MM.1S (cell line): ENCODE results near the gene SQSTM1.
A peak's percentile ranks its signal among the peaks of the same experiment; 100 is the strongest.

ENCODE experiments used
- DNase-seq: peaks from one replicate; pipeline ENCODE4 v3.0.0-alpha.2; 2015
- H2AFZ ChIP-seq: fragments of 300-600 bp; sonication (generic); 2 replicates; pipeline ENCODE4 v1.6.0; 2016; ENCODE audit warnings: antibody characterized with exemption, low read length
- H3F3A ChIP-seq: fragments of 300-600 bp; sonication (generic); 2 replicates; pipeline ENCODE4 v1.6.1; 2016; ENCODE audit warnings: mild to moderate bottlenecking, antibody characterized with exemption, low read length, moderate library complexity, mixed read lengths; ENCODE audit not compliant: insufficient read depth
- H3K27ac ChIP-seq: fragments of 300-600 bp; sonication (generic); 2 replicates; pipeline ENCODE4 v1.5.1; 2016; ENCODE audit warnings: mild to moderate bottlenecking, low read length
- H3K27me3 ChIP-seq: fragments of 300-600 bp; sonication (generic); replicated peaks from 2 replicates; pipeline ENCODE4 v1.6.0; 2016; ENCODE audit warnings: low read length; ENCODE audit not compliant: insufficient read depth
- H3K36me3 ChIP-seq: fragments of 300-600 bp; sonication (generic); replicated peaks from 2 replicates; pipeline ENCODE4 v1.6.1; 2016; ENCODE audit warnings: mild to moderate bottlenecking, low read length, mixed read lengths; ENCODE audit not compliant: insufficient read depth
- H3K4me1 ChIP-seq: fragments of 300-600 bp; sonication (generic); 2 replicates; pipeline ENCODE4 v1.6.1; 2016; ENCODE audit warnings: low read length, mixed read lengths
- H3K4me2 ChIP-seq: fragments of 300-600 bp; sonication (generic); 2 replicates; pipeline ENCODE4 v1.6.0; 2016; ENCODE audit warnings: low read depth, low read length
- H3K4me3 ChIP-seq: fragments of 300-600 bp; sonication (generic); 2 replicates; pipeline ENCODE4 v1.5.1; 2016; ENCODE audit warnings: low read length, mixed read lengths
- H3K79me2 ChIP-seq: fragments of 300-600 bp; sonication (generic); 2 replicates; pipeline ENCODE4 v1.6.1; 2016; ENCODE audit warnings: mixed run types, low read length, mixed read lengths
- H3K9ac ChIP-seq: fragments of 300-600 bp; sonication (generic); 2 replicates; pipeline ENCODE4 v1.6.1; 2016; ENCODE audit warnings: low read length, mixed read lengths
- H3K9me2 ChIP-seq: fragments of 300-600 bp; sonication (generic); replicated peaks from 2 replicates; pipeline ENCODE4 v1.6.1; 2016; ENCODE audit warnings: mild to moderate bottlenecking, low read length, mixed read lengths; ENCODE audit not compliant: insufficient read depth
- H3K9me3 ChIP-seq: fragments of 300-600 bp; sonication (generic); replicated peaks from 2 replicates; pipeline ENCODE4 v1.6.1; 2016; ENCODE audit warnings: mild to moderate bottlenecking, low read length, mixed read lengths; ENCODE audit not compliant: insufficient read depth
- H4K20me1 ChIP-seq: fragments of 300-600 bp; sonication (generic); 2 replicates; pipeline ENCODE4 v1.6.1; 2016; ENCODE audit warnings: mild to moderate bottlenecking, low read length, moderate library complexity, mixed read lengths; ENCODE audit not compliant: insufficient read depth
- CTCF ChIP-seq: fragments of 300-600 bp; sonication (generic); IDR thresholded peaks from 2 replicates; pipeline ENCODE4 v1.5.1; 2016; ENCODE audit warnings: antibody characterized with exemption, low read length, mixed read lengths
- EZH2 ChIP-seq: fragments of 300-600 bp; sonication (generic); optimal IDR thresholded peaks from 2 replicates; pipeline ENCODE3; 2017; ENCODE audit warnings: low read depth, mild to moderate bottlenecking, antibody characterized with exemption, low read length, mixed read lengths
- EZH2phosphoT487 ChIP-seq: fragments of 300-600 bp; sonication (generic); IDR thresholded peaks from 2 replicates; pipeline ENCODE4 v1.6.1; 2018; ENCODE audit warnings: antibody characterized with exemption, low read length

SQSTM1 gene

GRCh38 chr5:179821298-179822058 is 773 bp downstream of the SQSTM1 start:
- H3K27me3 ChIP-seq = no peaks in the 10 kb centered on the region
- peak overlapping the region; percentile 100 for H3K9ac ChIP-seq
- H3K4me2 ChIP-seq = peak overlapping the region; percentile 90
- peaks cover 18% of the 10 kb centered on the region for H3K36me3 ChIP-seq
- no peaks in the 10 kb centered on the region for H3K9me2 ChIP-seq
- H3K4me3 ChIP-seq = peak overlapping the region; percentile 96
- H4K20me1 ChIP-seq = peaks cover 26% of the 10 kb centered on the region
- H3K9me3 ChIP-seq = no peaks in the 10 kb centered on the region
- no peak for TF ChIP-seq EZH2phosphoT487
- no peak for TF ChIP-seq EZH2
- DNase-seq = peak; percentile 85
- peaks cover 72% of the 10 kb centered on the region for H3K79me2 ChIP-seq
- no peak overlapping the region for H2AFZ ChIP-seq
- H3F3A ChIP-seq = peaks cover 32% of the 10 kb centered on the region
- H3K27ac ChIP-seq = peak overlapping the region; percentile 98
- H3K4me1 ChIP-seq = peaks cover 31% of the 10 kb centered on the region

GRCh38 chr5:179822059-179822432 is 1.3 kb downstream of the SQSTM1 start:
- peak overlapping the region; percentile 40; the same call in 1 of the 2 replicates for H3K9ac ChIP-seq
- H3K4me1 ChIP-seq = peaks cover 31% of the 10 kb centered on the region
- H4K20me1 ChIP-seq = peaks cover 26% of the 10 kb centered on the region
- TF ChIP-seq EZH2 = no peak
- no peak for TF ChIP-seq CTCF
- no peak for TF ChIP-seq EZH2phosphoT487
- no peaks in the 10 kb centered on the region for H3K9me2 ChIP-seq
- H2AFZ ChIP-seq = no peak overlapping the region
- H3K27me3 ChIP-seq = no peaks in the 10 kb centered on the region
- DNase-seq = no peak
- peak overlapping the region; percentile 96 for H3K4me3 ChIP-seq
- peaks cover 18% of the 10 kb centered on the region for H3K36me3 ChIP-seq
- H3K27ac ChIP-seq = peak overlapping the region; percentile 98; the same call in 1 of the 2 replicates
- peak overlapping the region; percentile 90 for H3K4me2 ChIP-seq
- peaks cover 32% of the 10 kb centered on the region for H3F3A ChIP-seq
- peaks cover 78% of the 10 kb centered on the region for H3K79me2 ChIP-seq
- no peaks in the 10 kb centered on the region for H3K9me3 ChIP-seq

GRCh38 chr5:179822444-179822990 is 1.8 kb downstream of the SQSTM1 start:
- H4K20me1 ChIP-seq = peaks cover 27% of the 10 kb centered on the region
- TF ChIP-seq EZH2phosphoT487 (no peak), CTCF (no peak), EZH2 (no peak)
- H3K9ac ChIP-seq = peak overlapping the region; percentile 40; the same call in 1 of the 2 replicates
- no peaks in the 10 kb centered on the region for H3K27me3 ChIP-seq
- H3F3A ChIP-seq = peaks cover 33% of the 10 kb centered on the region
- H3K4me3 ChIP-seq = peak overlapping the region; percentile 96
- DNase-seq = no peak
- H3K9me3 ChIP-seq = no peaks in the 10 kb centered on the region
- peaks cover 19% of the 10 kb centered on the region for H3K36me3 ChIP-seq
- peak overlapping the region; percentile 98; the same call in 1 of the 2 replicates for H3K27ac ChIP-seq
- no peak overlapping the region for H2AFZ ChIP-seq
- peak overlapping the region; percentile 90 for H3K4me2 ChIP-seq
- H3K79me2 ChIP-seq = peaks cover 83% of the 10 kb centered on the region
- H3K4me1 ChIP-seq = peaks cover 31% of the 10 kb centered on the region
- H3K9me2 ChIP-seq = no peaks in the 10 kb centered on the region
